ENCODE data around the gene TLE6. TPM values are rescaled to one million over a fixed set of nuclear protein-coding genes. Genes with fewer than 3 reads are reported as not detected.
"Not testable (repeated sequence)": the region's sequence is repeated elsewhere in the genome, so short reads cannot be mapped to it uniquely, and the experiment has no call there.

Gene TLE6
- polyA plus RNA-seq, 3 donors = not detected

GRCh38 chr19:2989236-2989946 is 12.0 kb downstream of the TLE6 start:
- H3K79me2 ChIP-seq (ENCODE audit: insufficient read depth, low read length) = no peaks in the 10 kb centered on the region
- Mint-ChIP-seq H3K27me3 (ENCODE audit: low read depth in 3 of 3) (peaks cover 22 to 32% (median 23%) of the 10 kb centered on the region in 3 donors), H3K36me3 (no peaks in the 10 kb centered on the region), H3K4me1 (peaks cover under 1% of the 10 kb centered on the region), H3K4me3 (no peak overlapping the region), H3K9me3 (peaks cover 0 to 2% (median 0%) of the 10 kb centered on the region in 7 donors), H3K27ac (no peak overlapping the region)
- H3K4me1 ChIP-seq (ENCODE audit: control insufficient read depth in 1 of 2, insufficient read depth in 2 of 2, low read length in 2 of 2) = peaks cover 0 to under 1% of the 10 kb centered on the region in 2 donors
- no peak overlapping the region for H3K27ac ChIP-seq (ENCODE audit: low read depth in 1 of 2, low read length in 2 of 2)
- TF ChIP-seq CTCF (IDR thresholded peaks at IDR 0.05) = no peak
- WGBS (ENCODE audit: insufficient coverage) = 94% methylated on average over 11 of the region's 15 CpGs
- H4K20me1 ChIP-seq (ENCODE audit: insufficient read depth, low read length) = no peaks in the 10 kb centered on the region
- H3K9me3 ChIP-seq (replicated peaks in 1 of 2; ENCODE audit: control insufficient read depth in 1 of 2, insufficient read depth in 1 of 2, low read length in 2 of 2) = no peaks in the 10 kb centered on the region
- H3K27me3 ChIP-seq (ENCODE audit: control insufficient read depth in 2 of 2, insufficient read depth in 2 of 2, low read length in 2 of 2) = peaks cover 0 to 14% of the 10 kb centered on the region in 2 donors
- no peak overlapping the region for H2AFZ ChIP-seq (ENCODE audit: insufficient read depth, low read depth, low read length, poor library complexity, severe bottlenecking)
- intact Hi-C loops (cut with micrococcal nuclease) = no loop called here
- H3K36me3 ChIP-seq (replicated peaks in 1 of 2; ENCODE audit: control insufficient read depth in 1 of 2, insufficient read depth in 2 of 2, low read length in 2 of 2) = no peaks in the 10 kb centered on the region
- no peak for DNase-seq
- no peak overlapping the region for H3K9ac ChIP-seq (ENCODE audit: insufficient read depth, low read length, poor library complexity, severe bottlenecking)
- H3K4me3 ChIP-seq (replicated peaks in 1 of 3; ENCODE audit: low read depth in 2 of 3, low read length in 3 of 3) = no peak overlapping the region
- H3K4me2 ChIP-seq (replicated peaks; ENCODE audit: extremely low read depth, low read length, poor library complexity, severe bottlenecking) = no peak overlapping the region

DNA sequence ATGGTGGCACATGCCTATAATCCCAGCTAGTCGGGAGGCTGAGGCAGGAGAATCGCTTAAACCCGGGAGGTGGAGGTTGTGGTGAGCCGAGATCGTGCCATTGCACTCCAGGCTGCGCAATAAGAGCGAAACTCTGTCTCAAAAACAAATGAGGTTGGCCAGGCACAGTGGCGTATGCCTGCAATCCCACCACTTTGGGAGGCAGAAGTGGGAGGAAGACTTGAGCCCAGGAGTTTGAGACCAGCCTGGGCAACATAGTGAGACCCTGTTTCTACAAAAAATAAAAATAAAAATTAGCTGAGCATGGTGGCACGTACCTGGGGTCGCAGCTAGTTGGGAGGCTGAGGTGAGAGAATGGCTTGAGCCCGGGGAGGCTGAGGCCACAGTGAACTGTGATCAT is 15.0 kb downstream of the TLE6 start:
- H3K4me3 Mint-ChIP-seq; intact Hi-C loops (cut with micrococcal nuclease); H3K9me3 ChIP-seq (replicated peaks in 1 of 2; ENCODE audit: control insufficient read depth in 1 of 2, insufficient read depth in 1 of 2, low read length in 2 of 2); H3K36me3 ChIP-seq (replicated peaks in 1 of 2; ENCODE audit: control insufficient read depth in 1 of 2, insufficient read depth in 2 of 2, low read length in 2 of 2); H3K79me2 ChIP-seq (ENCODE audit: insufficient read depth, low read length); DNase-seq; H3K27ac ChIP-seq (ENCODE audit: low read depth in 1 of 2, low read length in 2 of 2); H3K4me3 ChIP-seq (replicated peaks in 1 of 3; ENCODE audit: low read depth in 2 of 3, low read length in 3 of 3); H2AFZ ChIP-seq (ENCODE audit: insufficient read depth, low read depth, low read length, poor library complexity, severe bottlenecking); H3K27ac Mint-ChIP-seq; H4K20me1 ChIP-seq (ENCODE audit: insufficient read depth, low read length); H3K9ac ChIP-seq (ENCODE audit: insufficient read depth, low read length, poor library complexity, severe bottlenecking); H3K4me1 Mint-ChIP-seq; H3K27me3 ChIP-seq (ENCODE audit: control insufficient read depth in 2 of 2, insufficient read depth in 2 of 2, low read length in 2 of 2); H3K36me3 Mint-ChIP-seq; H3K4me2 ChIP-seq (replicated peaks; ENCODE audit: extremely low read depth, low read length, poor library complexity, severe bottlenecking); H3K9me3 Mint-ChIP-seq; H3K4me1 ChIP-seq (ENCODE audit: control insufficient read depth in 1 of 2, insufficient read depth in 2 of 2, low read length in 2 of 2): not testable (repeated sequence)
- peaks cover 6 to 15% (median 8%) of the 10 kb centered on the region in 3 donors for H3K27me3 Mint-ChIP-seq (ENCODE audit: low read depth in 3 of 3)
- WGBS (ENCODE audit: insufficient coverage) = 80% methylated on average over 2 of the region's 11 CpGs
